Activated T-cell treated with anti-CD3 and anti-CD28 coated beads, Interleukin-2, amount 50 U/mL, for 72 hours (primary cell): Measurements from ENCODE around the gene CALCR. TPM values are rescaled to one million over a fixed set of nuclear protein-coding genes. Genes with fewer than 3 reads are reported as not detected.

Experiments used
- ATAC-seq, 2 donors: fragments of 150-1000 bp; cut with Tn5 transposase; replicated peaks in 1 of 2; 2 replicates each; pipeline ENCODE4 v1.10.0; 2021; ENCODE audit warnings: moderate library complexity in 2 of 2, mild to moderate bottlenecking in 1 of 2
- DNase-seq, 2 donors: peaks; one replicate each; pipeline ENCODE4 v3.0.0; 2021 to 2022; ENCODE audit warnings: mixed read lengths in 1 of 2
- H3K27ac Mint-ChIP-seq: one replicate; pipeline ENCODE4 v1.8.0; 2022; ENCODE audit warnings: mild to moderate bottlenecking, moderate library complexity, mixed read lengths
- H3K27me3 Mint-ChIP-seq: one replicate; pipeline ENCODE4 v1.8.0; 2022; ENCODE audit warnings: low read depth, mixed read lengths
- H3K36me3 Mint-ChIP-seq, 2 donors: one replicate each; pipeline ENCODE4 v1.8.0; 2022; ENCODE audit warnings: mixed read lengths in 2 of 2, mild to moderate bottlenecking in 1 of 2; ENCODE audit not compliant: insufficient read depth in 2 of 2
- H3K4me1 Mint-ChIP-seq: one replicate; pipeline ENCODE4 v1.8.0; 2022; ENCODE audit warnings: low read depth, mixed read lengths
- H3K4me3 Mint-ChIP-seq, 2 donors: one replicate each; pipeline ENCODE4 v1.8.0; 2022; ENCODE audit warnings: mild to moderate bottlenecking in 2 of 2, mixed read lengths in 2 of 2, moderate library complexity in 2 of 2
- H3K9me3 Mint-ChIP-seq, 2 donors: one replicate each; pipeline ENCODE4 v1.8.0; 2022; ENCODE audit warnings: mixed read lengths in 2 of 2
- total RNA-seq, 2 donors: library from RNA; stranded (reverse); gene quantifications; one replicate each; pipeline ENCODE4 v1.2.3, GENCODE V29; 2022

CALCR gene
- total RNA-seq, 2 donors from 2014 or later: not detected

DNA sequence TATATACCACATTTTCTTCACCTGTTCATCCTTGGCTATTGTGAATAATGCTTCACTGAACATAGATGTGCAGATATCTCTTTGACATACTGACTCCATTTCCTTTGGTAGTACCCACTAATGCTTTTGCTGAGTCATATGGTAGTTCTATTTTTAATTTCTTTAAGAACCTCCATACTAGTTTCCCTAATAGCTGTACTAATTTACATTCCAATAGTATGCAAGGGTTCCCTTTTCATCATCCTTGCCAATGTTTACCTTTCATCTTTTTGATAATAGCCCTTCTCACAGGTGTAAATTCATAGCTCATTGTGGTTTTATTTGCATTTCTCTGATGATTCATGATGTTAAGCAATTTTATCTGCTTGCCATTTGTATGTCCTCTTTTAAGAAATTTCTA, 159.9 kb downstream of the CALCR start:
- Mint-ChIP-seq H3K27ac (no peak overlapping the region), H3K4me1 (no peaks in the 10 kb centered on the region), H3K9me3 (no peaks in the 10 kb centered on the region), H3K4me3 (no peak overlapping the region), H3K36me3 (no peaks in the 10 kb centered on the region), H3K27me3 (peaks cover 7% of the 10 kb centered on the region)
- DNase-seq (no peak), ATAC-seq (no peak)

DNA sequence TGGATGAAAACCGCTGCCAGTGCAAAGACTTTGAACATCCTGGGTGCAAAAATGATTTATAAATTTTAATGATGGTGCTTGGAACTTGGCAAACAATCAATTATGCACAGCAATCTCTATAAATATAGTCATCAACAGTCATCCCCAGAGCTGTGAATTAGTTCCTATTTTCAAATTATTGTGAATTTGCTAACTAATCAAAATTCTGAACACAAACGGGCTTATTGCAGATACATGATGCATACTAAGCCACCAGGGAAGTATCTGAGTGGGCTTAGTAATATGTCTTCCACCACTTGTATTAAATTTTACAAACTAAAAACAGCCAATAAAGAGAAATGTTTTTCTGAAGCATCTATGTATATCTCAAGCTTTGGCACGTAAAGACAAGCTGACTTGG, 165.2 kb downstream of the CALCR start:
- no peak overlapping the region for H3K27ac Mint-ChIP-seq
- no peaks in the 10 kb centered on the region for H3K4me1 Mint-ChIP-seq
- H3K36me3 Mint-ChIP-seq: no peaks in the 10 kb centered on the region
- H3K9me3 Mint-ChIP-seq: peaks cover 0 to 3% of the 10 kb centered on the region in 2 donors
- no peak overlapping the region for H3K4me3 Mint-ChIP-seq
- DNase-seq (no peak), ATAC-seq (no peak)
- no peaks in the 10 kb centered on the region for H3K27me3 Mint-ChIP-seq

DNA sequence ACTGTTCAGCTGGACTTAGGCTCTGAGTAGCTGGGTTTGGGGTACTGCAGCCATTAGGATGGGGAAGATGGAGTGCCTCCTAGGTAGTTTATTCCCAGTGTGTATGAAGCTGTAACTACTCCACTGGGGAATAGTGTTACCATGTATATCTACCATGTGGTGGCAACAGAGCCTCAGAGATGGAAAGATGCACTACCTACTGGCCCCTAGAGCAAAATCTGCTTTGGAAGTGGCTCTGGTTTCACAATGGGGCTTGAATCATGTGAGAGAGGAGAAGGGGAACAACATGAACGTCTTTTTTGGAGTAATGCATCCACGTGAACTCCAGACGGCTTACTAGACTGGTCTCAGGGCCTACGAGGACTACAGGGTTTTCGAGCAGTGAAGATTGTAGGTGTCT, 167.3 kb downstream of the CALCR start:
- DNase-seq: no peak
- H3K9me3 Mint-ChIP-seq: peaks cover 2 to 3% of the 10 kb centered on the region in 2 donors
- no peaks in the 10 kb centered on the region for H3K36me3 Mint-ChIP-seq
- H3K27me3 Mint-ChIP-seq: no peaks in the 10 kb centered on the region
- H3K4me1 Mint-ChIP-seq: no peaks in the 10 kb centered on the region
- H3K4me3 Mint-ChIP-seq: no peak overlapping the region
- H3K27ac Mint-ChIP-seq: no peak overlapping the region
- no peak for ATAC-seq

DNA sequence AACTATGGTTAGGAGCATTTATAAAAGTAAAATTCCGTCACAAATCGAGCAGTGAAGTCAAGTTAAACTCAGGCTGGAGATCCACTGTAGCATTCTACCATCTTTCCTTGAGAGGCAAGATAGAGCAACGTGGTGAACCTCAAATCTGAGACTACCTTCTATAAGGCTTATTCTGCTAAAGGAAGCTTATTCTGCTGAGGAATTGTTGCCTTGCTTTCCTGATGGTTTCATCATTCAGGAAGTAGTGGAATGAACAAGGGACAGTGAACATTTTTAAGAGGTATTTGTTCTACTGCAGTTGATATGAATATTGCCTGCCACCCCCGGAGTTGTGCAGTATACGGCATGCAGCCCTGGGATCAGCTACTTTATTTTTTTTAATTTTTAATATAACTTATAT, 171.6 kb downstream of the CALCR start:
- DNase-seq (no peak), ATAC-seq (no peak)
- Mint-ChIP-seq H3K4me3 (no peak overlapping the region), H3K9me3 (peaks cover 3 to 4% of the 10 kb centered on the region in 2 donors), H3K4me1 (no peaks in the 10 kb centered on the region), H3K27me3 (no peaks in the 10 kb centered on the region), H3K36me3 (no peaks in the 10 kb centered on the region), H3K27ac (no peak overlapping the region)

DNA sequence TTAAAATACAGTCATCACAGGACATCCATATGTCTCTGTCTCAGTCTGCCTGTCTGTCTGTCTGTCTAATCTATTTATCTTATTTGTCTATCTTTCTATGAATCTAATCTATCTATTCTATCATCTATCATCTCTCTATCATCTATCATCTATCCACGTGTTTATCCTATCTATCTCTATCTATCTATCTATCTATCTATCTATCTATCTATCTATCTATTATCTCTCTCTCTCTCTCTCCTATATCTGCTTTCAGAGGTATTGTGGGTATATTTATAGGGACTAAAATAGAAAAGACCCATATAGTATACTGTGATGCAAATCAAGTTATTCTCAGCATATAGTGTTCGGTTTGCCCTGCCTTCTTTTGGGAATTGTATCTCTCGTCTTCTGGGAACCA, 174.9 kb downstream of the CALCR start:
- DNase-seq (no peak), ATAC-seq (no peak)
- Mint-ChIP-seq H3K27ac (peak overlapping the region; percentile 47), H3K4me1 (no peaks in the 10 kb centered on the region), H3K36me3 (no peaks in the 10 kb centered on the region), H3K9me3 (peaks cover 0 to 4% of the 10 kb centered on the region in 2 donors), H3K4me3 (no peak overlapping the region), H3K27me3 (no peaks in the 10 kb centered on the region)

DNA sequence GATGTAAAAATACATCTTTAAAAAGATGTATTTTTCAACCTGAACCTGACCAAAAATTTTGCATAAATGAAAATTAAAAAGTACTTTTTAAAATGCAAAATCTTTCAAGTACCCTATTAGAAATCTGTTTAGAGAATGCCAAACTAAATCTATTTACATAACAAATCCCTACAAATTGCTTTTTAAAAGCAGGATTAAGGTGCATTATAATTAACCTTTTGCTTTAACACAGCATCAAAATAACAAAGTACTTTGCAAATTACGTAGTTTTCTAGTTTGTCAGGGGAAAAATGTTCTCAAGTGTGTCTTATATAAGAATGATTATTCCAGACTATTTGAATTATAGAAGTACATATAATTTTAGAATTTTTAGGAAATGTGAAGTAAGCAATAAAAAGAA, 181.5 kb downstream of the CALCR start:
- Mint-ChIP-seq H3K9me3 (no peaks in the 10 kb centered on the region), H3K27me3 (no peaks in the 10 kb centered on the region), H3K4me3 (no peak overlapping the region), H3K4me1 (no peaks in the 10 kb centered on the region), H3K36me3 (no peaks in the 10 kb centered on the region), H3K27ac (no peak overlapping the region)
- DNase-seq (no peak), ATAC-seq (no peak)

DNA sequence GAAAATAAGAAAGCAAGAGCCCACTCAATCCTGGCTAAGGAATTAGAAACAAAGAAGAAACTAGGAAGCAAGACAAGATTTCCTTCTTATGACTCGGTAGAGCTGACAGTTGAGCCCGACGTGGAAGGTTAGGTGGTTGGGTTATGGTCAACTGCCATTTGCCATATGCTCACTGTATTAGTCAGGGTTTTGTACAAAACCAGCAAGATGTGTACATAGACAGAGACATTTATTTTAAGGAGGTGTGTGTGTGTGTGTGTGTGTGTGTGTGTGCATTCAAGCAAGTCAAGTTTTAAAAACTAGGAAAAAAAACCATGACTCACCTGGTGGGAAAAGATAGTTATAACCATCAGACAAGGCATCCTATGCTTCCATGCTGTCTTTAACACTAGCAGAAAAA, 183.9 kb downstream of the CALCR start:
- Mint-ChIP-seq H3K27ac (no peak overlapping the region), H3K4me1 (no peaks in the 10 kb centered on the region), H3K4me3 (no peak overlapping the region), H3K9me3 (no peaks in the 10 kb centered on the region), H3K27me3 (peaks cover 13% of the 10 kb centered on the region), H3K36me3 (no peaks in the 10 kb centered on the region)
- no peak for ATAC-seq
- no peak for DNase-seq

DNA sequence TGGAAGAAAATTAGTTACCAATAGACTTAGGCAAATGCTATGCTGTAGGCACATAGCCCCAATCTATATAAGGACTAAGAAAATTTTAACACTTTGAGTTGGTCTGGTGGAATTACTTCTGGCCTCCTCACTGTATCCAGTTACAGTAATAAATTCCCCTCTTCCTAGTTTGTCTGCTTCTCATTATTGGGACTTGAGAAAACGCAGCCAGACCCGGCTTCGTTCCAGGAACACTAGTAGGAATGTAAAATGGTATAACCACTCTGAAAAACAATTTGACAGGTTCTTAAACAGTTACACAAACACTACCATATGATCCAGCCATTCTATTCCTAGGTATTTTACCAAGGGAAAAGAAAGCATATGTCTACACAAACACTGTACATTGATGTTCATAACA, 192.2 kb downstream of the CALCR start:
- Mint-ChIP-seq H3K9me3 (no peaks in the 10 kb centered on the region), H3K4me3 (no peak overlapping the region), H3K27me3 (peaks cover 26% of the 10 kb centered on the region), H3K4me1 (no peaks in the 10 kb centered on the region), H3K27ac (no peak overlapping the region), H3K36me3 (no peaks in the 10 kb centered on the region)
- DNase-seq (no peak), ATAC-seq (no peak)

DNA sequence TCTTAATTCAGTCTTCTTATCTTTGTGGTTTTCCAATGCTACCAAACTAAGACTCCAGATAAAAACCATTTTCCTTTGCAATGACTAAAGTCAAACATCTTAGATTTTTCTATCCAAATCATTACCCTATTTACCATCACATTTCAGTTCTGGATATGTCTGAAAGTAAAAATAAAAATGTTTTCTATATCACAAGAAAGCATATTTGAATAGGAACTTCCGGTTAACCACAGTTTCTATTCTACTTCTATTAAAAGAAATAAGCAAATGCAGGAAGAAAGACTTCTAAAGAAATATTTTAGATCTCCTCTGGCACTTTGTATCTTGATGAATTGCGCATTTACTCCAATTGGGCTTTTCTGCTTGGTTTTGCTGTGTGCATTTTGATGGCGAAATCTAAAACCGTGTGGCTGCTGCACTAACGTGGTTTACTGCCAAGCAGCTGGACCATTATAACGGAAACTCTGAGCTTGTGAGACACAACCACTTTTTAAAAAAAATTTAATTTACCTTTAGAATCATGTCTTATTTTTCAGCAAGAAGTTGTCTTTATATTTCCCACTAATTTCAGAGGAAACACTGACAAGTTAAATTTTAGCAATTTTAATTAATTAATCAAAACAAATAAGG, 196.3 kb downstream of the CALCR start:
- Mint-ChIP-seq H3K4me1 (no peaks in the 10 kb centered on the region), H3K36me3 (no peaks in the 10 kb centered on the region), H3K9me3 (no peaks in the 10 kb centered on the region), H3K27ac (no peak overlapping the region), H3K4me3 (no peak overlapping the region), H3K27me3 (peaks cover 25% of the 10 kb centered on the region)
- DNase-seq (no peak), ATAC-seq (no peak)

DNA sequence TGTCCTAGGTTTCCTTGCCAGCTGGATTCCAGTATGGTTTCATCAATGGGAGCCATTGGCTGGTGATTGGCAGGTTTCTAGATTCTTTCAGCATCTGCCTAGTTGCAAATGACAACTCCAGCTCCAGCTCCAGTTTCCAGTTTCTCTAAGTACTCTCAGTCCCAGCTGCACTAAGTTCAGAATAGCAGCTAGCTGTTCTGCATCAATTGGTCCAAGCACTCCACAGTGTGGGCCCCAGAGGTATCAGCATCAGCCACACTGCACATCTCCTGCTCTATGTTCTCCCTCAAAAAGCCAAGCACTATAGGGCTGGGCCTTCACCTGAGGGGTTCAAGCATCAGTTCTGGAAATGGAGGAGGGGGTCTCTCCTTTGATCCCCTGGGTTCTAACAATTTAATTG, 198.9 kb downstream of the CALCR start:
- DNase-seq (no peak), ATAC-seq (no peak)
- no peak overlapping the region for H3K27ac Mint-ChIP-seq
- H3K4me3 Mint-ChIP-seq: no peak overlapping the region
- H3K4me1 Mint-ChIP-seq: no peaks in the 10 kb centered on the region
- peaks cover 29% of the 10 kb centered on the region for H3K27me3 Mint-ChIP-seq
- H3K9me3 Mint-ChIP-seq: no peaks in the 10 kb centered on the region
- no peaks in the 10 kb centered on the region for H3K36me3 Mint-ChIP-seq
